H1 (cell line): ENCODE results near the gene RPUSD1.

Experiments
- CBX5 ChIP-seq: fragments of 300-800, 300-1000 bp; sonication (generic); IDR thresholded peaks from 2 replicates; pipeline ENCODE4 v1.7.1; 2016; ENCODE audit warnings: antibody characterized with exemption, low read length, low read depth
- EZH2 ChIP-seq: fragments of 200-600 bp; sonication (generic); IDR thresholded peaks from 2 replicates; pipeline ENCODE4 v1.7.1; 2012; ENCODE audit warnings: low read depth, mild to moderate bottlenecking, moderate library complexity, low read length, inconsistent platforms; ENCODE audit not compliant: severe bottlenecking
- HDAC2 ChIP-seq, 2 experiments: fragments of 300-600 bp in 1 of 2; sonication (generic) in 1 of 2; IDR thresholded peaks; 2 replicates each; pipeline ENCODE4 v1.6.1; 2011 to 2012; ENCODE audit warnings: low read depth in 2 of 2, low read length in 2 of 2, mild to moderate bottlenecking in 2 of 2, moderate library complexity in 2 of 2, borderline replicate concordance in 1 of 2, inconsistent platforms in 1 of 2
- POLR2AphosphoS5 ChIP-seq: IDR thresholded peaks from 2 replicates; pipeline ENCODE4 v1.6.1; 2011; ENCODE audit warnings: low read depth, low read length
- SP1 ChIP-seq: IDR thresholded peaks from 2 replicates; pipeline ENCODE4 v1.6.1; 2011; ENCODE audit warnings: low read depth, low read length
- TF ChIP-seq, protein P1 (sequence below), 3 experiments: IDR thresholded peaks; 1 replicate in 2 of 3; 2 replicates in 1 of 3; pipeline versions ENCODE4 v1.5.1 to v1.6.1; 2011; ENCODE audit warnings: low read length in 3 of 3, mild to moderate bottlenecking in 3 of 3, inconsistent platforms in 2 of 3, low read depth in 1 of 3, moderate library complexity in 1 of 3; ENCODE audit not compliant: insufficient read depth in 1 of 3; ENCODE audit errors: control extremely low read depth in 1 of 3

DNA sequence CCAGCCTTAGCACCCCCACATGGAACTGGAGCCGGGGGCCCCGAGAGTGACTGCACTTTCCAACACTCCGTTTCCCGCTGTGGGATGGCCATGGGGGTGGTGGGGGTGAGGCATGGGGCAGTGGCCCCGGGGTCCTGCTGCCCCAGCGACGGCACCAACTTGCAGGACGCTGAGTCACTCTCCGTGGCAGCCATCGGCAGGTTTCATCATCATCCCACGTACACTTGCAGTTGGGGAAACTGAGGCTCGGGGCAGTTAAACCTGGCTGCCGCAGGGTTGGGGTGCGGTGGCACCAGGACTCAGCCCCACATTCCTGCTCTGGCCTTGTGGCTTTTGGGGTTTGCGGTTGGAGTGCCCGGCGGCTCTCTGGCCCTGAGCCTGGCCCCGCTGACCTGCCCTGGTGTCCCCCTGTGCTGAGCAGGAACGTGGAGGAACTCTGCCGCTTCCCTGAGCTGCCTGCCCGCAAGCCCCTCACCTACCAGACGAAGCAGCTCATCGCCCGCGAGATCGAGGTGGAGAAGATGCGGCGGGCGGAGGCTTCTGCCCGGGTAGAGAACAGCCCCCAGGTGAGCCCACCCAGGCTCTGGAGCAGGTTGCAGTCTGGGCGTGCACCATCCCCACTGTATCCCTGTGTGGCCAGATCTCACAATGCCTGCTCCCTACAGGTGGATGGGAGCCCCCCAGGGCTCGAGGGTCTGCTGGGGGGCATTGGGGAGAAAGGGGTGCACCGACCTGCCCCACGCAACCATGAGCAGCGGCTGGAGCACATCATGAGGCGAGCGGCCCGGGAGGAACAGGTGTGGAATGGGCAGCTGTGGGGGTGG, 8.3 kb upstream of the RPUSD1 start:
- TF ChIP-seq SP1 (no peak), EZH2 (no peak), CBX5 (no peak), HDAC2 (IDR thresholded peaks at IDR 0.05; ENCODE audit: borderline replicate concordance in 1 of 2, low read depth in 2 of 2, low read length in 2 of 2) (no peak), POLR2AphosphoS5 (no peak)
- TF ChIP-seq, protein P1, sequence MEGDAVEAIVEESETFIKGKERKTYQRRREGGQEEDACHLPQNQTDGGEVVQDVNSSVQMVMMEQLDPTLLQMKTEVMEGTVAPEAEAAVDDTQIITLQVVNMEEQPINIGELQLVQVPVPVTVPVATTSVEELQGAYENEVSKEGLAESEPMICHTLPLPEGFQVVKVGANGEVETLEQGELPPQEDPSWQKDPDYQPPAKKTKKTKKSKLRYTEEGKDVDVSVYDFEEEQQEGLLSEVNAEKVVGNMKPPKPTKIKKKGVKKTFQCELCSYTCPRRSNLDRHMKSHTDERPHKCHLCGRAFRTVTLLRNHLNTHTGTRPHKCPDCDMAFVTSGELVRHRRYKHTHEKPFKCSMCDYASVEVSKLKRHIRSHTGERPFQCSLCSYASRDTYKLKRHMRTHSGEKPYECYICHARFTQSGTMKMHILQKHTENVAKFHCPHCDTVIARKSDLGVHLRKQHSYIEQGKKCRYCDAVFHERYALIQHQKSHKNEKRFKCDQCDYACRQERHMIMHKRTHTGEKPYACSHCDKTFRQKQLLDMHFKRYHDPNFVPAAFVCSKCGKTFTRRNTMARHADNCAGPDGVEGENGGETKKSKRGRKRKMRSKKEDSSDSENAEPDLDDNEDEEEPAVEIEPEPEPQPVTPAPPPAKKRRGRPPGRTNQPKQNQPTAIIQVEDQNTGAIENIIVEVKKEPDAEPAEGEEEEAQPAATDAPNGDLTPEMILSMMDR (IDR thresholded peaks at IDR 0.05; ENCODE audit: control extremely low read depth in 1 of 3, insufficient read depth in 1 of 3, low read depth in 1 of 3, low read length in 3 of 3): no peak
